ENCODE results near the gene DNER.

GRCh38 chr2:229408962-229409361 lies 305.4 kb downstream of the DNER start:
- TF ChIP-seq CTCF (optimal IDR thresholded peaks at IDR 0.05 in 1 of 3, IDR thresholded peaks at IDR 0.05 in 1 of 3, conservative IDR thresholded peaks at IDR 0.05 in 1 of 3; ENCODE audit: extremely low read depth in 1 of 3, insufficient read depth in 2 of 3, low read length in 3 of 3) (no peak), EZH2 (IDR thresholded peaks at IDR 0.05; ENCODE audit: low read length) (no peak)

Data from keratinocyte (primary cell).